DMS 273 (cell line): ENCODE results near the gene NKAIN2.
A peak's percentile ranks its signal among the peaks of the same experiment; 100 is the strongest.
"Not testable (repeated sequence)": the region's sequence is repeated elsewhere in the genome, so short reads cannot be mapped to it uniquely, and the experiment has no call there.

Experiments used
- DNase-seq: peaks from one replicate; lab custom pipeline; 2025; ENCODE audit not compliant: unreplicated experiment; lab: John Stamatoyannopoulos, UW

Gene NKAIN2

GRCh38 chr6:124190256-124190655, 386.6 kb downstream of the NKAIN2 start:
- no peak for DNase-seq

GRCh38 chr6:124193132-124193531, 389.5 kb downstream of the NKAIN2 start:
- DNase-seq = no peak

GRCh38 chr6:124197148-124197547, 393.5 kb downstream of the NKAIN2 start:
- peak; percentile 7 for DNase-seq

- DNase-seq = no peak
These were observed 395.6 kb downstream of the NKAIN2 start for GRCh38 chr6:124199286-124199685.

- peak; percentile 71 for DNase-seq
These were observed 397.0 kb downstream of the NKAIN2 start for GRCh38 chr6:124200661-124201060.

GRCh38 chr6:124203101-124203811, 399.6 kb downstream of the NKAIN2 start:
- DNase-seq = no peak

GRCh38 chr6:124203812-124204167, 400.1 kb downstream of the NKAIN2 start:
- no peak for DNase-seq

GRCh38 chr6:124205921-124206320, 402.3 kb downstream of the NKAIN2 start:
- DNase-seq = no peak

GRCh38 chr6:124223611-124224345, 420.1 kb downstream of the NKAIN2 start:
- DNase-seq = no peak

- no peak for DNase-seq
These were observed 422.7 kb downstream of the NKAIN2 start for GRCh38 chr6:124226396-124226795.

- DNase-seq = no peak
These were observed 429.6 kb downstream of the NKAIN2 start for GRCh38 chr6:124233221-124233620.

- DNase-seq = peak; percentile 76
These were observed 431.1 kb downstream of the NKAIN2 start for GRCh38 chr6:124234801-124235200.

- no peak for DNase-seq
These were observed 434.2 kb downstream of the NKAIN2 start for GRCh38 chr6:124237911-124238310.

- DNase-seq = not testable (repeated sequence)
These were observed 434.7 kb downstream of the NKAIN2 start for GRCh38 chr6:124238408-124238807.

GRCh38 chr6:124254941-124255685, 451.4 kb downstream of the NKAIN2 start:
- DNase-seq = no peak

- DNase-seq = no peak
These were observed 456.7 kb downstream of the NKAIN2 start for GRCh38 chr6:124260337-124260736.

- DNase-seq = no peak
These were observed 466.1 kb downstream of the NKAIN2 start for GRCh38 chr6:124269733-124270132.

GRCh38 chr6:124273701-124274100, 470.0 kb downstream of the NKAIN2 start:
- no peak for DNase-seq

GRCh38 chr6:124282541-124282940, 478.9 kb downstream of the NKAIN2 start:
- DNase-seq = no peak

- DNase-seq = no peak
These were observed 479.8 kb downstream of the NKAIN2 start for GRCh38 chr6:124283486-124283885.

- DNase-seq = no peak
These were observed 481.5 kb downstream of the NKAIN2 start for GRCh38 chr6:124285146-124285545.
